Glomerular visceral epithelial cell (primary cell): Measurements from ENCODE around the gene DERL3.
"Not testable (repeated sequence)": the region's sequence is repeated elsewhere in the genome, so short reads cannot be mapped to it uniquely, and the experiment has no call there.

Experiments
- DNase-seq: peaks from one replicate; pipeline ENCODE4 v3.0.0-alpha.2; 2016; ENCODE audit errors: extremely low spot score

The DERL3 gene

GRCh38 chr22:23838681-23839468 is at the start of gene DERL3:
TSS of gene DERL3 (minus strand) at chr22:23839006. CDS start at chr22:23838987, 19 bp downstream.
- DNase-seq, result peak; percentile 97

GRCh38 chr22:23884140-23884539 is 45.3 kb upstream of the DERL3 start:
- DNase-seq, result no peak

GRCh38 chr22:23883658-23884057 is 44.9 kb upstream of the DERL3 start:
- DNase-seq, result no peak

- no peak for DNase-seq
These were observed 43.6 kb upstream of the DERL3 start for GRCh38 chr22:23882370-23882769.

- no peak for DNase-seq
These were observed 39.4 kb upstream of the DERL3 start for GRCh38 chr22:23878219-23878618.

GRCh38 chr22:23877566-23877965 is 38.8 kb upstream of the DERL3 start:
- DNase-seq, result no peak

- no peak for DNase-seq
These were observed 37.0 kb upstream of the DERL3 start for GRCh38 chr22:23875801-23876200.

GRCh38 chr22:23874871-23875270 is 36.1 kb upstream of the DERL3 start:
- no peak for DNase-seq

- DNase-seq, result no peak
These were observed 29.8 kb upstream of the DERL3 start for GRCh38 chr22:23868580-23868979.

- DNase-seq, result not testable (repeated sequence)
These were observed 25.8 kb upstream of the DERL3 start for GRCh38 chr22:23864499-23865154.

- peak; percentile 46 for DNase-seq
These were observed 23.3 kb upstream of the DERL3 start for GRCh38 chr22:23862103-23862502.

GRCh38 chr22:23860187-23860586 is 21.4 kb upstream of the DERL3 start:
- DNase-seq, result not testable (repeated sequence)

GRCh38 chr22:23859201-23859600 is 20.4 kb upstream of the DERL3 start:
- DNase-seq, result no peak

GRCh38 chr22:23858484-23858815 is 19.6 kb upstream of the DERL3 start:
- DNase-seq, result no peak

GRCh38 chr22:23857606-23858483 is 19.0 kb upstream of the DERL3 start, which contains the start of gene SLC2A11:
TSS of gene SLC2A11 (plus strand) at chr22:23857875. CDS start at chr22:23858000, 125 bp downstream.
- DNase-seq, result peak; percentile 97

GRCh38 chr22:23856721-23857605 is 18.2 kb upstream of the DERL3 start:
- DNase-seq, result peak; percentile 87

GRCh38 chr22:23850136-23850611 is 11.4 kb upstream of the DERL3 start:
- no peak for DNase-seq

- peak; percentile 77 for DNase-seq
These were observed 10.5 kb upstream of the DERL3 start for GRCh38 chr22:23849009-23850006.

GRCh38 chr22:23847991-23848864 is 9.4 kb upstream of the DERL3 start:
- DNase-seq, result no peak
